ENCODE measurements around the gene TEAD4. TPM values are rescaled to one million over a fixed set of nuclear protein-coding genes. Genes with fewer than 3 reads are reported as not detected.

The TEAD4 gene
- total RNA-seq, 1 experiment from 2014 or later, result 96.2 TPM

DNA sequence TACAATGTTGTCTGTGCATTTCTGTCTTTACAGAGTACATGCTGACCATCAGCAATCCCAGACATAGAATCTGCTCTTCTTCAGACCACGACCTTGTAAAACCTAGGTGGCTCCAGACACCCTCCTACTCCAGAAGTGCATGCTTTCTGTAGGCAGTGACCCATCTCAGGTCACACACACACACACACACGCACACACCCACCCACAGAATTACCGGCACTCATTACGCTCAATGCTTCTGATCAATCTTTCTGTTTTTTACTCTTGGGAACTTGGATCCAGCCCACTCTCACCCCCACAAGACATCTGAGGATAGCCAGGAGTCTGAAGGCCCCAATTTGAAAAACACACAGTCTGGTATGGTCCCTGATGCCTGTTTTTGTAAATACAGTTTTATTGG, 110.5 kb downstream of the TEAD4 start:
- CTCF ChIA-PET, result no interaction called here
- no TSS peak for BruUV-seq (replicated peaks)

GRCh38 chr12:3071107-3071506, 111.9 kb downstream of the TEAD4 start:
- H3K27ac Mint-ChIP-seq (ENCODE audit: unreplicated experiment), result no peak overlapping the region
- peaks cover 6% of the 10 kb centered on the region for H3K36me3 Mint-ChIP-seq (ENCODE audit: insufficient read depth, unreplicated experiment)
- intact Hi-C loops (cut with micrococcal nuclease; ENCODE audit: unreplicated experiment), result loop anchor here (5.0 kb wide), 1 partner anchor 46 kb away; no protein-coding TSS in a partner anchor
- DNase-seq, result peak in 1 of 2 experiments; percentile 48
- no peaks in the 10 kb centered on the region for H3K27me3 Mint-ChIP-seq (ENCODE audit: insufficient read depth, unreplicated experiment)
- no peaks in the 10 kb centered on the region for H3K9me3 Mint-ChIP-seq (ENCODE audit: unreplicated experiment)
- Histone ChIP-seq H3K4me1 (peaks cover 4% of the 10 kb centered on the region; the same call in 1 of the 2 replicates), H3K27me3 (replicated peaks; ENCODE audit: control insufficient read depth, insufficient read depth, low read length) (no peaks in the 10 kb centered on the region), H3K9me3 (no peaks in the 10 kb centered on the region), H3K4me3 (ENCODE audit: low read depth, low read length) (no peak overlapping the region), H3K36me3 (ENCODE audit: control insufficient read depth, insufficient read depth, low read length) (no peaks in the 10 kb centered on the region)
- ChIA-PET CTCF (interaction anchor here (1.1 to 1.5 kb wide), 3 partner anchors 33 to 205 kb away, joined by 3 to 6 read pairs (median 5); no protein-coding TSS in a partner anchor), POLR2A (no interaction called here)
- H3K4me3 Mint-ChIP-seq (ENCODE audit: unreplicated experiment), result no peak overlapping the region
- BruUV-seq (replicated peaks), result no TSS peak
- no peak for TF ChIP-seq CTCF (IDR thresholded peaks at IDR 0.05; ENCODE audit: insufficient read depth in 1 of 2, low read depth in 1 of 2, low read length in 1 of 2, severe bottlenecking in 1 of 2, unreplicated experiment in 1 of 2)
- peaks cover 7% of the 10 kb centered on the region for H3K4me1 Mint-ChIP-seq (ENCODE audit: low read depth, unreplicated experiment)

More for the DNA sequence above, 110.5 kb downstream of the TEAD4 start:
- Mint-ChIP-seq H3K9me3 (ENCODE audit: unreplicated experiment) (no peaks in the 10 kb centered on the region), H3K27me3 (ENCODE audit: insufficient read depth, unreplicated experiment) (no peaks in the 10 kb centered on the region), H3K4me1 (ENCODE audit: low read depth, unreplicated experiment) (peaks cover 7% of the 10 kb centered on the region), H3K4me3 (ENCODE audit: unreplicated experiment) (no peak overlapping the region), H3K36me3 (ENCODE audit: insufficient read depth, unreplicated experiment) (peaks cover 6% of the 10 kb centered on the region), H3K27ac (ENCODE audit: unreplicated experiment) (no peak overlapping the region)
- POLR2A ChIA-PET, result no interaction called here
- DNase-seq, result no peak
- peaks cover 2% of the 10 kb centered on the region for H3K9me3 ChIP-seq
- H3K4me1 ChIP-seq, result peaks cover 18% of the 10 kb centered on the region
- no peak overlapping the region for H3K4me3 ChIP-seq (ENCODE audit: low read depth, low read length)
- intact Hi-C loops (cut with micrococcal nuclease; ENCODE audit: unreplicated experiment), result loop anchor here (5.0 kb wide), 1 partner anchor 48 kb away; no protein-coding TSS in a partner anchor
- no peak for TF ChIP-seq CTCF (IDR thresholded peaks at IDR 0.05; ENCODE audit: insufficient read depth in 1 of 2, low read depth in 1 of 2, low read length in 1 of 2, severe bottlenecking in 1 of 2, unreplicated experiment in 1 of 2)
- no peaks in the 10 kb centered on the region for H3K36me3 ChIP-seq (ENCODE audit: control insufficient read depth, insufficient read depth, low read length)
- no peaks in the 10 kb centered on the region for H3K27me3 ChIP-seq (replicated peaks; ENCODE audit: control insufficient read depth, insufficient read depth, low read length)

DNA sequence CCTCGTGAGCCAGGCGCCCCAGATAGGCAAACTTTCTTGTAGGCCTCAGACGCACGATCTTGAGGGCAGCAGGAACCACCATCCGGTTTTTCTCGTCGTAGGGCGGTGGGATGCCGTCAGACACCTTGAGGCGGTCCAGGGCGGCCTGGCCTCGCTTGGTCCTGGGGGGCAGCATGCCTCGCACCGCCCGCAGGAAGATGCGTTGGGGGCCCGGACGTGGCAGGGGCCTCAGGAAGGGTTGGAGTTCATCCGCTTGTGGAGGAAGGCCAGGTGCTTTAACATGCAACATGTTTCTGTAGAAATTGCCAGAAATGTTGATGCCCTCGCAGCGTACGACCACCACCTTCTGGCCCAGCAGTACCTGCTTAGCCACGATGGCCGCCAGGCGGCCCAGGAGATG, 112.5 kb downstream of the TEAD4 start:
- intact Hi-C loops (cut with micrococcal nuclease; ENCODE audit: unreplicated experiment), result loop anchor here (5.0 kb wide), 1 partner anchor 46 kb away; no protein-coding TSS in a partner anchor
- Histone ChIP-seq H3K27me3 (replicated peaks; ENCODE audit: control insufficient read depth, insufficient read depth, low read length) (no peaks in the 10 kb centered on the region), H3K36me3 (ENCODE audit: control insufficient read depth, insufficient read depth, low read length) (no peaks in the 10 kb centered on the region), H3K4me1 (peaks cover 5% of the 10 kb centered on the region; the same call in 1 of the 2 replicates), H3K4me3 (ENCODE audit: low read depth, low read length) (no peak overlapping the region), H3K9me3 (no peaks in the 10 kb centered on the region)
- TF ChIP-seq CTCF (IDR thresholded peaks at IDR 0.05; ENCODE audit: insufficient read depth in 1 of 2, low read depth in 1 of 2, low read length in 1 of 2, severe bottlenecking in 1 of 2, unreplicated experiment in 1 of 2), result no peak
- ChIA-PET POLR2A (no interaction called here), CTCF (interaction anchor here (0.6 to 1.5 kb wide), 3 partner anchors 63 to 204 kb away, joined by 3 to 6 read pairs (median 5); no protein-coding TSS in a partner anchor)
- Mint-ChIP-seq H3K4me1 (ENCODE audit: low read depth, unreplicated experiment) (peaks cover 7% of the 10 kb centered on the region), H3K27me3 (ENCODE audit: insufficient read depth, unreplicated experiment) (no peaks in the 10 kb centered on the region), H3K4me3 (ENCODE audit: unreplicated experiment) (no peak overlapping the region), H3K9me3 (ENCODE audit: unreplicated experiment) (no peaks in the 10 kb centered on the region), H3K36me3 (ENCODE audit: insufficient read depth, unreplicated experiment) (peaks cover 6% of the 10 kb centered on the region), H3K27ac (ENCODE audit: unreplicated experiment) (no peak overlapping the region)
- DNase-seq, result no peak
- no TSS peak for BruUV-seq (replicated peaks)
